Measurements from ENCODE around the gene ARHGEF6. TPM values are rescaled to one million over a fixed set of nuclear protein-coding genes. Genes with fewer than 3 reads are reported as not detected.

Gene ARHGEF6
- total RNA-seq, 2 donors from 2014 or later: 5.7 to 8.2 TPM

GRCh38 chrX:136768469-136769084 is 12.2 kb downstream of the ARHGEF6 start:
- TF ChIP-seq POLR2A (IDR thresholded peaks at IDR 0.05) (no peak), CTCF (IDR thresholded peaks at IDR 0.05) (no peak)
- DNase-seq (peak; percentile 12 to 46 (median 31)), ATAC-seq (no peak)
- Histone ChIP-seq H3K27me3 (no peaks in the 10 kb centered on the region), H3K9me3 (no peaks in the 10 kb centered on the region), H3K4me1 (no peaks in the 10 kb centered on the region), H3K36me3 (replicated peaks in 1 of 2; ENCODE audit: insufficient read depth in 1 of 2, low read depth in 2 of 2) (no peaks in the 10 kb centered on the region), H3K27ac (no peak overlapping the region), H3K4me3 (no peak overlapping the region)
- WGBS, 2 donors: 55 to 67% methylated on average over 3 to 7 of the region's 7 CpGs
- intact Hi-C loops (cut with DNase I): no loop called here

- WGBS, 2 donors: 0% methylated on average over 3 to 9 of the region's 78 CpGs
- Histone ChIP-seq H3K27ac (peak overlapping the region in 3 of 4 donors; percentile 55 to 81 (median 79)), H3K9me3 (no peaks in the 10 kb centered on the region), H3K36me3 (replicated peaks in 1 of 2; ENCODE audit: insufficient read depth in 1 of 2, low read depth in 2 of 2) (no peaks in the 10 kb centered on the region), H3K4me3 (peak overlapping the region in 1 of 2 donors; percentile 48), H3K4me1 (no peaks in the 10 kb centered on the region), H3K27me3 (no peaks in the 10 kb centered on the region)
- DNase-seq (peak; percentile 57 to 78 (median 75)), ATAC-seq (peak; percentile 91)
- peak in 2 of 3 donors; percentile 32 to 35 for TF ChIP-seq POLR2A (IDR thresholded peaks at IDR 0.05)
- TF ChIP-seq CTCF (IDR thresholded peaks at IDR 0.05): peak in 5 of 7 experiments; percentile 14 to 48 (median 30)
- intact Hi-C loops (cut with DNase I): no loop called here
Measured at GRCh38 chrX:136767104-136767941, 13.4 kb downstream of the ARHGEF6 start.

GRCh38 chrX:136766785-136767103 is 14.0 kb downstream of the ARHGEF6 start:
- H3K36me3 ChIP-seq (replicated peaks in 1 of 2; ENCODE audit: insufficient read depth in 1 of 2, low read depth in 2 of 2): no peaks in the 10 kb centered on the region
- H3K27ac ChIP-seq: peak overlapping the region in 3 of 4 donors; percentile 55 to 81 (median 79)
- H3K27me3 ChIP-seq: no peaks in the 10 kb centered on the region
- H3K4me1 ChIP-seq: no peaks in the 10 kb centered on the region
- TF ChIP-seq POLR2A (IDR thresholded peaks at IDR 0.05) (no peak), CTCF (IDR thresholded peaks at IDR 0.05) (no peak)
- WGBS, 2 donors: 13% methylated on average over 7 of the region's 19 CpGs; no CpG with 5 or more reads in 1 of the 2 donors
- ATAC-seq (no peak), DNase-seq (peak in 1 of 4 donors; percentile 10)
- intact Hi-C loops (cut with DNase I): no loop called here
- peak overlapping the region in 1 of 2 donors; percentile 48 for H3K4me3 ChIP-seq
- no peaks in the 10 kb centered on the region for H3K9me3 ChIP-seq

GRCh38 chrX:136765821-136766356 is 14.8 kb downstream of the ARHGEF6 start:
- no peaks in the 10 kb centered on the region for H3K36me3 ChIP-seq (replicated peaks in 1 of 2; ENCODE audit: insufficient read depth in 1 of 2, low read depth in 2 of 2)
- no peaks in the 10 kb centered on the region for H3K9me3 ChIP-seq
- DNase-seq: no peak
- no peak overlapping the region for H3K4me3 ChIP-seq
- H3K4me1 ChIP-seq: no peaks in the 10 kb centered on the region
- H3K27ac ChIP-seq: no peak overlapping the region
- no peak for TF ChIP-seq POLR2A (IDR thresholded peaks at IDR 0.05)
- no peak for TF ChIP-seq CTCF (IDR thresholded peaks at IDR 0.05)
- H3K27me3 ChIP-seq: no peaks in the 10 kb centered on the region
- WGBS, 2 donors: 81 to 89% methylated on average over 1 of the region's 1 CpG
- ATAC-seq: no peak
- intact Hi-C loops (cut with DNase I): no loop called here
